DMS 273 (cell line): ENCODE measurements around the gene ST3GAL6.

ENCODE experiments used
- DNase-seq: peaks from one replicate; lab custom pipeline; 2025; ENCODE audit not compliant: unreplicated experiment; lab: John Stamatoyannopoulos, UW

The ST3GAL6 gene

GRCh38 chr3:98775459-98776139, 12.5 kb downstream of the ST3GAL6 start:
- no peak for DNase-seq

- no peak for DNase-seq
Measured at GRCh38 chr3:98776140-98776493, 13.0 kb downstream of the ST3GAL6 start.

- no peak for DNase-seq
Measured at GRCh38 chr3:98777286-98777685, 14.1 kb downstream of the ST3GAL6 start.

GRCh38 chr3:98777801-98778220, 14.7 kb downstream of the ST3GAL6 start:
- no peak for DNase-seq

GRCh38 chr3:98778383-98778782, 15.2 kb downstream of the ST3GAL6 start:
- DNase-seq: no peak

GRCh38 chr3:98778852-98779413, 15.8 kb downstream of the ST3GAL6 start:
- no peak for DNase-seq

- no peak for DNase-seq
Measured at GRCh38 chr3:98779541-98780335, 16.6 kb downstream of the ST3GAL6 start.

GRCh38 chr3:98780343-98780742, 17.2 kb downstream of the ST3GAL6 start:
- DNase-seq: no peak

GRCh38 chr3:98782824-98783500, 19.8 kb downstream of the ST3GAL6 start:
- DNase-seq: no peak

GRCh38 chr3:98784042-98784441, 20.9 kb downstream of the ST3GAL6 start:
- DNase-seq: no peak

- no peak for DNase-seq
Measured at GRCh38 chr3:98784666-98785600, 21.8 kb downstream of the ST3GAL6 start.

- DNase-seq: no peak
Measured at GRCh38 chr3:98786364-98787006, 23.3 kb downstream of the ST3GAL6 start.

GRCh38 chr3:98787181-98787580, 24.0 kb downstream of the ST3GAL6 start:
- no peak for DNase-seq

GRCh38 chr3:98788651-98789050, 25.5 kb downstream of the ST3GAL6 start:
- peak; percentile 20 for DNase-seq

- no peak for DNase-seq
Measured at GRCh38 chr3:98791341-98792325, 28.5 kb downstream of the ST3GAL6 start.

- DNase-seq: no peak
Measured at GRCh38 chr3:98793971-98794370, 30.8 kb downstream of the ST3GAL6 start.

- DNase-seq: no peak
Measured at GRCh38 chr3:98796334-98796733, 33.2 kb downstream of the ST3GAL6 start.

- DNase-seq: peak; percentile 77
Measured at GRCh38 chr3:98797905-98798304, 34.8 kb downstream of the ST3GAL6 start.

GRCh38 chr3:98798820-98799219, 35.7 kb downstream of the ST3GAL6 start:
- DNase-seq: peak; percentile 25
